ENCODE data around the gene HEY2. TPM values are rescaled to one million over a fixed set of nuclear protein-coding genes. Genes with fewer than 3 reads are reported as not detected.

The HEY2 gene
- total RNA-seq, 1 experiment from 2014 or later: 6.6 TPM

GRCh38 chr6:125742464-125743120, 6.8 kb upstream of the HEY2 start:
- TF ChIP-seq CTCF (conservative IDR thresholded peaks at IDR 0.05): no peak
- Histone ChIP-seq H3K4ac (ENCODE audit: low read depth, low read length) (no peak overlapping the region), H3K79me1 (ENCODE audit: insufficient read depth, low read depth, low read length, poor library complexity, severe bottlenecking) (no peaks in the 10 kb centered on the region), H3K9ac (ENCODE audit: extremely low read depth, insufficient read length, low read length) (no peak overlapping the region), H3K9me3 (ENCODE audit: control insufficient read depth, low read depth, low read length) (no peaks in the 10 kb centered on the region), H3K4me1 (ENCODE audit: insufficient read depth, low read length) (peaks cover 4% of the 10 kb centered on the region; the same call in 1 of the 2 replicates), H2AFZ (ENCODE audit: low read length) (no peak overlapping the region), H2BK120ac (ENCODE audit: low read depth, low read length, poor library complexity, severe bottlenecking) (no peak overlapping the region), H4K5ac (ENCODE audit: insufficient read length, low read depth, low read length) (no peak overlapping the region), H2BK12ac (ENCODE audit: insufficient read length, low read depth, low read length) (no peak overlapping the region), H2BK20ac (ENCODE audit: low read depth, low read length, poor library complexity, severe bottlenecking) (no peak overlapping the region), H3K79me2 (ENCODE audit: insufficient read depth, low read length) (no peaks in the 10 kb centered on the region), H4K91ac (ENCODE audit: insufficient read length, low read depth, low read length) (no peak overlapping the region), H3K4me2 (ENCODE audit: insufficient read depth, insufficient read length, low read length) (no peak overlapping the region), H3T11ph (ENCODE audit: low read length) (no peak overlapping the region), H4K20me1 (ENCODE audit: control insufficient read depth, insufficient read depth, insufficient read length) (no peaks in the 10 kb centered on the region), H2AK5ac (ENCODE audit: insufficient read length, low read length) (no peak overlapping the region), H3K23ac (ENCODE audit: insufficient read length, low read depth, low read length) (no peak overlapping the region), H3K27me3 (ENCODE audit: insufficient read depth, low read length) (no peaks in the 10 kb centered on the region), H3K23me2 (ENCODE audit: insufficient read length, low read depth, low read length, poor library complexity, severe bottlenecking) (peaks cover 7% of the 10 kb centered on the region), H4K8ac (replicated peaks; ENCODE audit: insufficient read length, low read depth, low read length) (no peak overlapping the region), H3K14ac (ENCODE audit: insufficient read depth, low read length) (no peak overlapping the region), H3K56ac (ENCODE audit: insufficient read length, low read depth, low read length) (no peak overlapping the region), H3K18ac (ENCODE audit: insufficient read length, low read depth, low read length) (no peak overlapping the region), H3K27ac (ENCODE audit: insufficient read length, low read depth, low read length) (no peak overlapping the region), H2BK15ac (ENCODE audit: low read depth, low read length) (no peak overlapping the region), H2BK5ac (ENCODE audit: insufficient read length, low read length) (no peak overlapping the region)
- no peak overlapping the region for H3K27ac Mint-ChIP-seq
- no peaks in the 10 kb centered on the region; a peak in 1 of 5 replicates for H3K9me3 Mint-ChIP-seq
- no peak overlapping the region for H3K4me3 Mint-ChIP-seq
- peaks cover 7% of the 10 kb centered on the region for H3K27me3 Mint-ChIP-seq (ENCODE audit: low read depth)
- no CpG with 5 or more reads among the region's 5 CpGs for WGBS (ENCODE audit: extremely low coverage, insufficient read length, low lambda C conversion rate)
- no peaks in the 10 kb centered on the region for H3K36me3 Mint-ChIP-seq (ENCODE audit: insufficient read depth in 1 of 3, low read depth in 3 of 3)
- no peak for DNase-seq
- peaks cover 40 to 47% of the 10 kb centered on the region in 2 experiments for H3K4me1 Mint-ChIP-seq

Data from H9 (cell line).